Measurements from ENCODE around the gene CASQ2. TPM values are rescaled to one million over a fixed set of nuclear protein-coding genes. Genes with fewer than 3 reads are reported as not detected.

Gene CASQ2
- total RNA-seq, 1 experiment from 2014 or later, result not detected

- Histone ChIP-seq H2AFZ (ENCODE audit: low read depth, low read length, poor library complexity, severe bottlenecking) (no peak overlapping the region), H3K27ac (ENCODE audit: low read depth, low read length) (no peak overlapping the region), H3K27me3 (ENCODE audit: insufficient read depth, low read length) (no peaks in the 10 kb centered on the region), H3K79me2 (ENCODE audit: insufficient read depth, low read length) (no peaks in the 10 kb centered on the region), H4K20me1 (ENCODE audit: insufficient read depth) (no peaks in the 10 kb centered on the region), H3K4me2 (ENCODE audit: low read length) (no peak overlapping the region), H3K9me3 (ENCODE audit: control insufficient read depth in 1 of 2, insufficient read depth in 1 of 2, low read depth in 1 of 2, low read length in 2 of 2) (no peaks in the 10 kb centered on the region), H3K9me2 (ENCODE audit: insufficient read depth) (no peaks in the 10 kb centered on the region), H3K36me3 (ENCODE audit: control insufficient read depth in 1 of 2, insufficient read depth in 2 of 2, low read length in 2 of 2) (no peaks in the 10 kb centered on the region), H3K4me3 (replicated peaks in 1 of 2; ENCODE audit: low read depth in 1 of 2, low read length in 2 of 2) (no peak overlapping the region), H3K9ac (ENCODE audit: low read length) (no peak overlapping the region), H3K4me1 (ENCODE audit: control insufficient read depth in 1 of 2, insufficient read depth in 2 of 2, low read length in 2 of 2) (no peaks in the 10 kb centered on the region)
- DNase-seq (ENCODE audit: low read depth, low spot score) (no peak), ATAC-seq (no peak)
- ChIA-PET RAD21 (ENCODE audit: low non-redundant PET in 1 of 2, low total read pairs in 2 of 2, uncharacterized antibody in 2 of 2, unreplicated experiment in 2 of 2) (no interaction called here), POLR2A (no interaction called here), CTCF (interaction anchor here (1.6 kb wide), 1 partner anchor 19 kb away, joined by 10 read pairs; no protein-coding TSS in a partner anchor)
- intact Hi-C loops (cut with micrococcal nuclease), result no loop called here
- no TSS peak for BruUV-seq (replicated peaks)
- TF ChIP-seq MAX (IDR thresholded peaks at IDR 0.05), result no peak
- TF ChIP-seq YY1 (IDR thresholded peaks at IDR 0.05; ENCODE audit: extremely low read depth, insufficient replicate concordance, low read depth, low read length), result no peak
- no peak for TF ChIP-seq CTCF (IDR thresholded peaks at IDR 0.05 in 2 of 3, conservative IDR thresholded peaks at IDR 0.05 in 1 of 3; ENCODE audit: borderline replicate concordance in 1 of 3, insufficient read depth in 1 of 3, low read depth in 2 of 3, low read length in 2 of 3)
- TF ChIP-seq CBX3 (IDR thresholded peaks at IDR 0.05; ENCODE audit: low read depth), result no peak
- no peak for TF ChIP-seq CEBPB (IDR thresholded peaks at IDR 0.05; ENCODE audit: low read depth)
- no peak for TF ChIP-seq SRF (IDR thresholded peaks at IDR 0.05; ENCODE audit: low read depth)
- TF ChIP-seq EZH2phosphoT487 (IDR thresholded peaks at IDR 0.05; ENCODE audit: borderline replicate concordance), result no peak
- no peak for TF ChIP-seq RAD21 (IDR thresholded peaks at IDR 0.05; ENCODE audit: low read depth)
- no peak for TF ChIP-seq FOSL1 (IDR thresholded peaks at IDR 0.05; ENCODE audit: low read depth)
- no peak for TF ChIP-seq TCF7L2 (IDR thresholded peaks at IDR 0.05; ENCODE audit: borderline replicate concordance, extremely low read depth, insufficient read depth, insufficient read length)
- no peak for TF ChIP-seq POLR2A (IDR thresholded peaks at IDR 0.05; ENCODE audit: borderline replicate concordance, extremely low read depth, insufficient read depth, insufficient read length)
- no peak for TF ChIP-seq EZH2 (IDR thresholded peaks at IDR 0.05)
- TF ChIP-seq ZBTB33 (IDR thresholded peaks at IDR 0.05; ENCODE audit: extremely low read depth, insufficient replicate concordance, low read length), result no peak
- no peak for TF ChIP-seq ZNF274 (IDR thresholded peaks at IDR 0.05; ENCODE audit: low read depth, low read length)
- TF ChIP-seq REST (IDR thresholded peaks at IDR 0.05; ENCODE audit: low read depth), result no peak
- no peak for TF ChIP-seq SP1 (IDR thresholded peaks at IDR 0.05; ENCODE audit: low read depth)
- TF ChIP-seq JUND (IDR thresholded peaks at IDR 0.05), result no peak
- no peak for TF ChIP-seq ELF1 (IDR thresholded peaks at IDR 0.05; ENCODE audit: borderline replicate concordance, low read depth)
- no peak for TF ChIP-seq ZFX (IDR thresholded peaks at IDR 0.05)
Observed at GRCh38 chr1:115725600-115725999, 42.9 kb downstream of the CASQ2 start.
